ENCODE results near the gene APBB2.

DNA sequence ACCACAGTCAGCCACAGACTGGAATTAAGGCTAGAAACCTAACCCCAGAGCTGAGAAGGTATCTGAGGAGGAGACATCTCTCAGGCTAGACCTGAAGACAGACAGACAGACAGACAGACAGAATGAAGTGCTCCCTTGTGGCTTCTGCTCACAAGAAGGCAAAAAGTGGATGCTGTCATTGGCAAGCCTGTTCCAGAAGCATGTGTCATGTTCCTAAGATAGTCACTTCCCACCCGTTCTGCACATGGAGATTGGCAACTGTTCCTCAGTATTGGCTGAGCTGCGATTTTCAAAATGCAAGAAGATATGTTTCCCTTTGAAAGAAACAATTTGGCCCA lies 298.2 kb downstream of the APBB2 start:
- TF ChIP-seq CTCF (IDR thresholded peaks at IDR 0.05) = no peak
- no peak for TF ChIP-seq EP300 (IDR thresholded peaks at IDR 0.05)
- TF ChIP-seq POLR2A (IDR thresholded peaks at IDR 0.05) = no peak
- TF ChIP-seq POLR2AphosphoS5 (IDR thresholded peaks at IDR 0.05) = no peak
